GM12865 (cell line): ENCODE results near the gene USHBP1.

Experiments used
- DNase-seq: peaks from one replicate; pipeline ENCODE4 v3.0.0; 2010; ENCODE audit warnings: low read depth
- H3K4me3 ChIP-seq: 2 replicates; pipeline ENCODE4 v1.5.1; 2011; ENCODE audit warnings: mild to moderate bottlenecking, low read depth, low read length, control low read depth
- TF ChIP-seq, protein P1 (sequence below): IDR thresholded peaks from 2 replicates; pipeline ENCODE4 v1.5.1; 2011; ENCODE audit warnings: low read length, control low read depth, low read depth, inconsistent platforms; ENCODE audit not compliant: insufficient read depth; ENCODE audit errors: missing control alignments

USHBP1 gene

DNA sequence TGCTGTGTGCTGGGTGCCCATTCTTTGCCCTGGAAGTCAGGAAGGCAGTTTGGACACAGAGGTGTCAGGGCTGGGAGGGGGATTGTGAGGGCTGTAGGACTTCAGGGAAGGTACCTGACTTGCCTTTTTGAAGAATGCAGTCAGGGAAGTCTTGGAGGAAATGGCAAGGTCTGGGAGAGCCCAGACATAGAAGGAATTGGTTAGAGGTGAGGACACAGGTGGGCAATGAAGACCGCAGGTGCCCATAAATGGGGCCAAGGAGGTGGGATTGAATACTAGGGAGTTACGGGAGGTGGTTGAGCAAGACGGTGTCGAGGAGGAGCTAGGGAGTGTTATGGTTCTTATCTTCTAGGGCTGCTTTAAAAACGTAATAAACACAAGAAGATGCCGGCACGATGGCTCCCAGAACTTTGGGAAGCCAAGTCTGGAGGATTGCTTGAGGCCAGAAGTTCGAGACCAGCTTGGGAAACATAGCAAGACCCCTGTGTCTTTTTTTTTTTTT is 43.4 kb upstream of the USHBP1 start:
- H3K4me3 ChIP-seq, result no peak overlapping the region
- TF ChIP-seq, protein P1, sequence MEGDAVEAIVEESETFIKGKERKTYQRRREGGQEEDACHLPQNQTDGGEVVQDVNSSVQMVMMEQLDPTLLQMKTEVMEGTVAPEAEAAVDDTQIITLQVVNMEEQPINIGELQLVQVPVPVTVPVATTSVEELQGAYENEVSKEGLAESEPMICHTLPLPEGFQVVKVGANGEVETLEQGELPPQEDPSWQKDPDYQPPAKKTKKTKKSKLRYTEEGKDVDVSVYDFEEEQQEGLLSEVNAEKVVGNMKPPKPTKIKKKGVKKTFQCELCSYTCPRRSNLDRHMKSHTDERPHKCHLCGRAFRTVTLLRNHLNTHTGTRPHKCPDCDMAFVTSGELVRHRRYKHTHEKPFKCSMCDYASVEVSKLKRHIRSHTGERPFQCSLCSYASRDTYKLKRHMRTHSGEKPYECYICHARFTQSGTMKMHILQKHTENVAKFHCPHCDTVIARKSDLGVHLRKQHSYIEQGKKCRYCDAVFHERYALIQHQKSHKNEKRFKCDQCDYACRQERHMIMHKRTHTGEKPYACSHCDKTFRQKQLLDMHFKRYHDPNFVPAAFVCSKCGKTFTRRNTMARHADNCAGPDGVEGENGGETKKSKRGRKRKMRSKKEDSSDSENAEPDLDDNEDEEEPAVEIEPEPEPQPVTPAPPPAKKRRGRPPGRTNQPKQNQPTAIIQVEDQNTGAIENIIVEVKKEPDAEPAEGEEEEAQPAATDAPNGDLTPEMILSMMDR, result no peak
- no peak for DNase-seq

GRCh38 chr19:17306285-17306714 is 41.8 kb upstream of the USHBP1 start:
- DNase-seq, result no peak
- TF ChIP-seq, protein P1, result no peak
- peak overlapping the region; percentile 74 for H3K4me3 ChIP-seq

DNA sequence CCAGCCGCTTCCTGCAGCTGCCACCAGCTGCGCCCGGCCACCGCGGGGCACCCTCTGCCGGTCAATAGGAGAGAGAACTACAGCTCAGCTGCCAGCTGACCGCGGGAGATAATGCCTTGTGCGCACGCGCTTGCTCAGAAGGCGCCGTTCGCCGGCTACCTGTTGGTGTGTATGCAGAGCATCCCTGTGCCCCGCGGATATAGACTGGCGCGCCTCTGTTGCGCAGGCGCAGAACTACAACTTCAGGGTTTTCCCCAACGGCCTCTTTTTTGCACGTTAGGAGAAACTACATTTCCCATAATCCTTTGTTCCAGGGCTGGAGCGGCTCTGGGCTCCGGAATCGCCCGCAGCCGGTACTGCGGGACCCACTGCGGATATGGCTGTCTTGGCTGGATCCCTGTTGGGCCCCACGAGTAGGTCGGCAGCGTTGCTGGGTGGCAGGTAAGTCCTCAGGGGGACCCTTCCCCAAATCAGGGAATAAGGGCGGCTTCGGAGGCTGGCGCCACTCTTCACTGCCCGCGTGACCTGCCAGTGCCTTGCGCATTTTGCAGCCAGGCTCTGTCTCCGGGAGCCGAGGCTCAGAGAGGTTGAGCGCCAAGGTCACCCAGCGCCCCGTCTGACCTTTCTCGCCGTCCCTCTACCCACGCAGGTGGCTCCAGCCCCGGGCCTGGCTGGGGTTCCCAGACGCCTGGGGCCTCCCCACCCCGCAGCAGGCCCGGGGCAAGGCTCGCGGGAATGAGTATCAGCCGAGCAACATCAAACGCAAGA is 41.2 kb upstream of the USHBP1 start, which contains the start of gene MRPL34:
MRPL34 (plus strand) TSS at position 356 of the 768 bp plus-strand sequence; CDS start at position 377, 21 bp downstream.
- peak within 1 kb of the TSS; percentile 74 for H3K4me3 ChIP-seq
- peak; percentile 100 for DNase-seq
- TF ChIP-seq, protein P1, result peak; percentile 71

DNA sequence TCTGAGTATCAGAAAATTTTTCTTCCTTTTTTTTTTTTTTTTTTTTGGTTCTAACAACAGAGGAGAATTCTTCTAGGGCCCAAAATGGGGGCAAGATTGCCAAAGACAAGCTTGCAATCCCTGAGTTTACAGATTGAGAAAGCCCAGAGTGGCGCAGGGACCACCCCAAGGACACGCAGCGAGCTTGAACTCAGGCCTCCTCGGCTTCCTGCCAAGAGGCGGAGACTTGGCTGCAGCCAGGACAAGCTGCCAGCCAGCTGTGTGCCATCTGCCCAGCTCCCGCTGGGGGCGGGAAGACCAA is 40.6 kb upstream of the USHBP1 start:
- DNase-seq, result no peak
- peak overlapping the region; percentile 7; the same call in 1 of the 2 replicates for H3K4me3 ChIP-seq
- TF ChIP-seq, protein P1, result no peak

GRCh38 chr19:17304386-17305215 is 40.1 kb upstream of the USHBP1 start:
- H3K4me3 ChIP-seq, result no peak overlapping the region
- DNase-seq, result no peak
- TF ChIP-seq, protein P1, result no peak

- TF ChIP-seq, protein P1, result no peak
- no peak for DNase-seq
- H3K4me3 ChIP-seq, result no peak overlapping the region
Observed at GRCh38 chr19:17303940-17304267, 39.4 kb upstream of the USHBP1 start.
